Vagina (tissue), 2 donors: Measurements from ENCODE around the gene GTF3C1. TPM values are rescaled to one million over a fixed set of nuclear protein-coding genes. Genes with fewer than 3 reads are reported as not detected.

Experiments
- DNase-seq, 2 donors: peaks; one replicate each; pipeline ENCODE4 v3.0.0-alpha.2; 2017; ENCODE audit errors: extremely low spot score in 2 of 2
- H3K27ac ChIP-seq: fragments of 200-600 bp; sonication (generic); one replicate; pipeline ENCODE4 v1.5.1; 2019
- H3K27me3 ChIP-seq: fragments of 200-600 bp; sonication (generic); one replicate; pipeline ENCODE4 v1.5.1; 2019
- H3K36me3 ChIP-seq, 2 donors: fragments of 200-600 bp; sonication (generic); one replicate each; pipeline ENCODE4 v1.5.1; 2017 to 2019
- H3K4me1 ChIP-seq: fragments of 200-600 bp; sonication (generic); one replicate; pipeline ENCODE4 v1.5.1; 2019
- H3K4me3 ChIP-seq, 2 donors: fragments of 200-600 bp; sonication (generic); 1 replicate in 1 of 2; 2 replicates in 1 of 2; pipeline ENCODE4 v1.5.1; 2016 to 2019
- H3K9me3 ChIP-seq: fragments of 200-600 bp; sonication (generic); one replicate; pipeline ENCODE4 v1.5.1; 2019
- POLR2A ChIP-seq, 2 donors: fragments of 450-650 bp; IDR thresholded peaks; one replicate each; pipeline ENCODE4 v1.6.1; 2017; ENCODE audit warnings: antibody characterized with exemption in 2 of 2, mild to moderate bottlenecking in 2 of 2, moderate library complexity in 2 of 2
- POLR2AphosphoS5 ChIP-seq, 2 donors: sonication (generic); formaldehyde crosslinking; IDR thresholded peaks; one replicate each; pipeline ENCODE4 v1.9.0; 2017; ENCODE audit warnings: antibody characterized with exemption in 2 of 2, mild to moderate bottlenecking in 2 of 2, low read depth in 1 of 2; ENCODE audit not compliant: insufficient read depth in 1 of 2
- intact Hi-C: fragments of 100-400 bp; cut with DNase I; formaldehyde crosslinking; loops from one replicate; pipeline ENCODE4 v1.15.1; 2023
- total RNA-seq: library from RNA; depleted of rRNA; stranded (reverse); fragments of >200 nt; gene quantifications from one replicate; pipeline ENCODE4 v1.2.3, GENCODE V29; 2016
- TF ChIP-seq, protein P1 (sequence below), 3 experiments: fragments of 450-650 bp in 2 of 3; fragments of 200-600 bp in 1 of 3; sonication (generic) in 1 of 3; IDR thresholded peaks; one replicate each; pipeline ENCODE4 v1.5.1; 2017 to 2019; ENCODE audit warnings: antibody characterized with exemption in 3 of 3, mild to moderate bottlenecking in 2 of 3, moderate library complexity in 2 of 3

The GTF3C1 gene
- total RNA-seq, 1 donor from 2014 or later, result 133 TPM

DNA sequence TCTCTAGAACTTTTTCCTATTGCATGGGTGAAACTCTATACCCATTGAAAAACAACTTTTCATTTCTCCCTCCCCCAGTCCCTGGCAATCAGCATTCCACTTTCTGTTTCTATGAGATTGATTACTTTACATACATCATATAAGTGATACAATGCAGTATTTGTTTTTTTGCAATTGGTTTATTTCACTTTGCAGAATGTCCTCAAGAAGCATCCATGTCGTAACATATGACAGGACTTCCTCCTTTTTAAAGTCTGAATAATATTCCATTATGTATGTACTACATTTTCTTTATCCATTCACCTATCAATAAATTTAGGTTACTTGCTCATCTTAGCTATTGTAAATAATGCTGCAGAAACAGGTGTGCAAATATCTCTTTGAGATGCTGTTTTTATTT, 139.0 kb downstream of the GTF3C1 start:
- TF ChIP-seq POLR2AphosphoS5 (IDR thresholded peaks at IDR 0.05; ENCODE audit: insufficient read depth in 1 of 2, low read depth in 1 of 2) (no peak), POLR2A (IDR thresholded peaks at IDR 0.05) (no peak)
- TF ChIP-seq, protein P1, sequence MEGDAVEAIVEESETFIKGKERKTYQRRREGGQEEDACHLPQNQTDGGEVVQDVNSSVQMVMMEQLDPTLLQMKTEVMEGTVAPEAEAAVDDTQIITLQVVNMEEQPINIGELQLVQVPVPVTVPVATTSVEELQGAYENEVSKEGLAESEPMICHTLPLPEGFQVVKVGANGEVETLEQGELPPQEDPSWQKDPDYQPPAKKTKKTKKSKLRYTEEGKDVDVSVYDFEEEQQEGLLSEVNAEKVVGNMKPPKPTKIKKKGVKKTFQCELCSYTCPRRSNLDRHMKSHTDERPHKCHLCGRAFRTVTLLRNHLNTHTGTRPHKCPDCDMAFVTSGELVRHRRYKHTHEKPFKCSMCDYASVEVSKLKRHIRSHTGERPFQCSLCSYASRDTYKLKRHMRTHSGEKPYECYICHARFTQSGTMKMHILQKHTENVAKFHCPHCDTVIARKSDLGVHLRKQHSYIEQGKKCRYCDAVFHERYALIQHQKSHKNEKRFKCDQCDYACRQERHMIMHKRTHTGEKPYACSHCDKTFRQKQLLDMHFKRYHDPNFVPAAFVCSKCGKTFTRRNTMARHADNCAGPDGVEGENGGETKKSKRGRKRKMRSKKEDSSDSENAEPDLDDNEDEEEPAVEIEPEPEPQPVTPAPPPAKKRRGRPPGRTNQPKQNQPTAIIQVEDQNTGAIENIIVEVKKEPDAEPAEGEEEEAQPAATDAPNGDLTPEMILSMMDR (IDR thresholded peaks at IDR 0.05), result no peak
- no peaks in the 10 kb centered on the region for H3K4me1 ChIP-seq
- no peaks in the 10 kb centered on the region for H3K36me3 ChIP-seq

More for the DNA sequence above, 139.0 kb downstream of the GTF3C1 start:
- intact Hi-C loops, result no loop called here
- Histone ChIP-seq H3K9me3 (no peaks in the 10 kb centered on the region), H3K4me3 (no peak overlapping the region), H3K27me3 (no peaks in the 10 kb centered on the region), H3K27ac (no peak overlapping the region)
- no peak for DNase-seq

Other genes starting within 250 kb of the GTF3C1 start
- 64.1 TPM for gene IL4R, start 235.9 kb downstream of the GTF3C1 start, total RNA-seq
- gene IL21R, start 147.7 kb downstream of the GTF3C1 start, total RNA-seq, result 0.98 TPM
- 27.0 TPM for gene KATNIP, start 231 bp upstream of the GTF3C1 start, total RNA-seq